Measurements from ENCODE around the gene RNF126. TPM values are rescaled to one million over a fixed set of nuclear protein-coding genes. Genes with fewer than 3 reads are reported as not detected.

RNF126 gene
- total and polyA plus RNA-seq, 2 of the 4 experiments (the other 2 are of a cell fraction): 7.0 to 27.4 TPM

- no peak overlapping the region for H3K9ac ChIP-seq (ENCODE audit: low read depth, low read length)
- intact Hi-C loops (cut with micrococcal nuclease): no loop called here
These were observed 44.8 kb downstream of the RNF126 start for GRCh38 chr19:618247-618619.

More at GRCh38 chr19:618247-618619, 44.8 kb downstream of the RNF126 start:
- Histone ChIP-seq H4K91ac (ENCODE audit: insufficient read depth, low read depth, low read length) (no peak overlapping the region), H3K9me3 (ENCODE audit: control insufficient read depth, insufficient read depth, low read length) (no peaks in the 10 kb centered on the region), H3K79me1 (ENCODE audit: low read depth in 1 of 2, low read length in 2 of 2) (no peaks in the 10 kb centered on the region), H4K5ac (ENCODE audit: low read depth, low read length) (no peak overlapping the region), H3K4ac (ENCODE audit: low read depth, low read length) (no peak overlapping the region), H3K4me3 (ENCODE audit: insufficient read depth, low read depth, low read length) (no peak overlapping the region), H2AK9ac (replicated peaks; ENCODE audit: low read depth, low read length, poor library complexity) (no peak overlapping the region), H3K27me3 (ENCODE audit: control insufficient read depth, insufficient read depth, low read length) (no peaks in the 10 kb centered on the region; the same call in 1 of the 2 replicates), H2BK20ac (ENCODE audit: low read depth, low read length) (no peak overlapping the region), H2BK120ac (ENCODE audit: low read depth, low read length) (no peak overlapping the region), H2BK15ac (ENCODE audit: low read depth, low read length) (no peak overlapping the region), H2AK5ac (ENCODE audit: low read depth, low read length) (no peak overlapping the region), H3K4me2 (ENCODE audit: low read depth, low read length) (no peak overlapping the region), H3K27ac (ENCODE audit: insufficient read depth, low read length) (no peak overlapping the region), H2AFZ (replicated peaks; ENCODE audit: low read length, poor library complexity) (no peak overlapping the region), H4K8ac (ENCODE audit: low read depth in 2 of 2, low read length in 2 of 2) (no peak overlapping the region), H3K18ac (ENCODE audit: low read depth, low read length) (no peak overlapping the region), H3K36me3 (ENCODE audit: control insufficient read depth, insufficient read depth, low read length) (peaks cover 38% of the 10 kb centered on the region), H3K23ac (ENCODE audit: low read depth, low read length) (no peak overlapping the region), H3K14ac (replicated peaks; ENCODE audit: low read depth, low read length) (no peak overlapping the region), H3K4me1 (ENCODE audit: control insufficient read depth, insufficient read depth, low read length) (no peaks in the 10 kb centered on the region), H2BK5ac (ENCODE audit: low read depth, low read length, poor library complexity, severe bottlenecking) (no peak overlapping the region), H3K56ac (ENCODE audit: extremely low read depth, insufficient read depth, low read length) (no peak overlapping the region), H3K9me1 (ENCODE audit: insufficient read depth, low read length) (no peaks in the 10 kb centered on the region), H4K20me1 (ENCODE audit: insufficient read depth, low read length) (no peaks in the 10 kb centered on the region; the same call in none of the 2 replicates)
- dilution Hi-C loops (cut with HindIII; ENCODE audit: low sequenced_read_pairs, unreplicated experiment) (no loop called here), in situ Hi-C loops (cut with MboI; ENCODE audit: low sequenced_read_pairs) (no loop called here)
- ChIA-PET CTCF (no interaction called here), POLR2A (ENCODE audit: unreplicated experiment) (no interaction called here)
- ATAC-seq (ENCODE audit: low read depth) (no peak), DNase-seq (no peak)
- WGBS, 2 experiments (ENCODE audit: extremely low coverage in 2 of 2, insufficient read length in 1 of 2): 99% methylated on average over 11 of the region's 19 CpGs; no CpG with 5 or more reads in 1 of the 2 experiments
- no TSS peak for BruUV-seq (replicated peaks)
- TF ChIP-seq FOS (IDR thresholded peaks at IDR 0.05; ENCODE audit: low read depth, low read length) (no peak), CHD1 (IDR thresholded peaks at IDR 0.05; ENCODE audit: low read depth, low read length) (no peak), MXI1 (IDR thresholded peaks at IDR 0.05; ENCODE audit: borderline replicate concordance, low read depth, low read length) (no peak), BHLHE40 (IDR thresholded peaks at IDR 0.05; ENCODE audit: low read depth, low read length) (no peak), RAD21 (IDR thresholded peaks at IDR 0.05; ENCODE audit: low read length) (no peak), MAZ (IDR thresholded peaks at IDR 0.05; ENCODE audit: borderline replicate concordance, low read depth, low read length) (no peak), RFX5 (IDR thresholded peaks at IDR 0.05; ENCODE audit: low read depth, low read length) (no peak), MAFK (IDR thresholded peaks at IDR 0.05; ENCODE audit: low read depth, low read length) (no peak), POLR2A (IDR thresholded peaks at IDR 0.05; ENCODE audit: low read depth, low read length) (no peak), RCOR1 (IDR thresholded peaks at IDR 0.05; ENCODE audit: insufficient replicate concordance, low read length) (no peak), ELK1 (IDR thresholded peaks at IDR 0.05; ENCODE audit: borderline replicate concordance, low read depth, low read length) (no peak), NFE2L2 (IDR thresholded peaks at IDR 0.05; ENCODE audit: low read depth, low read length) (no peak), CEBPB (IDR thresholded peaks at IDR 0.05; ENCODE audit: low read depth, low read length) (no peak), SMC3 (IDR thresholded peaks at IDR 0.05; ENCODE audit: low read depth, low read length) (no peak)
- TF ChIP-seq, protein P1, sequence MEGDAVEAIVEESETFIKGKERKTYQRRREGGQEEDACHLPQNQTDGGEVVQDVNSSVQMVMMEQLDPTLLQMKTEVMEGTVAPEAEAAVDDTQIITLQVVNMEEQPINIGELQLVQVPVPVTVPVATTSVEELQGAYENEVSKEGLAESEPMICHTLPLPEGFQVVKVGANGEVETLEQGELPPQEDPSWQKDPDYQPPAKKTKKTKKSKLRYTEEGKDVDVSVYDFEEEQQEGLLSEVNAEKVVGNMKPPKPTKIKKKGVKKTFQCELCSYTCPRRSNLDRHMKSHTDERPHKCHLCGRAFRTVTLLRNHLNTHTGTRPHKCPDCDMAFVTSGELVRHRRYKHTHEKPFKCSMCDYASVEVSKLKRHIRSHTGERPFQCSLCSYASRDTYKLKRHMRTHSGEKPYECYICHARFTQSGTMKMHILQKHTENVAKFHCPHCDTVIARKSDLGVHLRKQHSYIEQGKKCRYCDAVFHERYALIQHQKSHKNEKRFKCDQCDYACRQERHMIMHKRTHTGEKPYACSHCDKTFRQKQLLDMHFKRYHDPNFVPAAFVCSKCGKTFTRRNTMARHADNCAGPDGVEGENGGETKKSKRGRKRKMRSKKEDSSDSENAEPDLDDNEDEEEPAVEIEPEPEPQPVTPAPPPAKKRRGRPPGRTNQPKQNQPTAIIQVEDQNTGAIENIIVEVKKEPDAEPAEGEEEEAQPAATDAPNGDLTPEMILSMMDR (conservative IDR thresholded peaks at IDR 0.05; ENCODE audit: low read depth, low read length): no peak
- TF ChIP-seq, protein P2, sequence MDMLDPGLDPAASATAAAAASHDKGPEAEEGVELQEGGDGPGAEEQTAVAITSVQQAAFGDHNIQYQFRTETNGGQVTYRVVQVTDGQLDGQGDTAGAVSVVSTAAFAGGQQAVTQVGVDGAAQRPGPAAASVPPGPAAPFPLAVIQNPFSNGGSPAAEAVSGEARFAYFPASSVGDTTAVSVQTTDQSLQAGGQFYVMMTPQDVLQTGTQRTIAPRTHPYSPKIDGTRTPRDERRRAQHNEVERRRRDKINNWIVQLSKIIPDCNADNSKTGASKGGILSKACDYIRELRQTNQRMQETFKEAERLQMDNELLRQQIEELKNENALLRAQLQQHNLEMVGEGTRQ (IDR thresholded peaks at IDR 0.05; ENCODE audit: low read depth, low read length): no peak
